ENCODE results near the gene LMTK2. TPM values are rescaled to one million over a fixed set of nuclear protein-coding genes. Genes with fewer than 3 reads are reported as not detected.

Gene LMTK2
- polyA plus RNA-seq, 2 donors = 7.0 to 9.2 TPM

DNA sequence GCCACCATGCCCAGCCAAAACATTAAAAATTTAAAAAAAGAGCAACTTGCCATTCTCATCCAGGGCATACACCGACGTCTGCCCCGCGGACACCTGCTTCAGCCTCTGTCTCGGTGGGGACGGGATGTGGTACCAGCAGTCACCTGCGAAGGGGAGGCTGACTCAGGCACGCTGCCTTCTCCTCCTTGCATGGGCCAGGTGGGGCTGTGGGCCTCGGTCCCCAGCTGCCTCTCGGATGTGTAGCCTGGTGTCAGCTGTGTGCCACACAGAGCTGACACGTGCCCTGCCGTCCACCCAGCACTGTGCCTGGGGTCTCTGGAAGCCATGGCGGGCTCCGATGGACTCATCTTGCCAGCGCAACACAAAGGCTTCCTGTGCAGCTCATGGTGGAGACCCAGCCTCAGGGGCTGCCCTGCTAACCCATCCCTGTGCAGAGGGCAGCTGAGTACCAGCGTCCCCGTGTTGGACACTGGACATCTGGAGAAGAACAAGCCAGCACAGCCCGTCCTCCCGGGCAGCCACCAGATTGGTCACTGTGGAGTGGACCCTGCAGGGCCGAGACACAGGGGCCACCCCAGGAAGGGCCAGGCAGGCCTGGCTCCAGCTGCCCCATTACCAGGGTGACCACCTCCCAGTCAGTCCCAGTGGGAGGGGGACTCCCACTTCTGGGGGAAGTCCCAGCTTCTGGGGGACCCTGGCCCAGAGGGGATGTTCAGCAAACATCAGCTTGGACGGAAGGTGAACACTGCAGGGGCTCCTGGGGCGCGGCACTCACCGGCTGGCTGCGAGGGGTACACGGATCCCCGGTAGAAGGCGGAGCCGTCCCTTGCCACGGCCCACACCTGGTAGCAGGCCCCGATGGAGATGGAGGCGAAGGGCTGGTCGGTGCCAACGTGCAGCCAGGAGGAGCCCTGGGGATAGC is 115.2 kb downstream of the LMTK2 start:
- no peaks in the 10 kb centered on the region for H3K4me1 ChIP-seq (ENCODE audit: control insufficient read depth in 2 of 2, insufficient read depth in 2 of 2, low read length in 1 of 2)
- H3K4me3 ChIP-seq (ENCODE audit: low read depth in 1 of 2, low read length in 2 of 2) = no peak overlapping the region
- H3K36me3 ChIP-seq (ENCODE audit: control insufficient read depth in 2 of 2, insufficient read depth in 2 of 2, low read length in 1 of 2) = peaks cover 5 to 40% of the 10 kb centered on the region in 2 donors
- no peak overlapping the region for H3K27ac ChIP-seq (ENCODE audit: low read depth in 2 of 2, low read length in 1 of 2)
- H3K9me3 ChIP-seq (ENCODE audit: control insufficient read depth in 2 of 2, insufficient read depth in 1 of 2, low read depth in 1 of 2, low read length in 1 of 2) = peaks cover 0 to 2% of the 10 kb centered on the region in 2 donors
- 97 to 98% methylated on average over 33 to 34 of the region's 34 CpGs for WGBS, 2 donors
- H3K27me3 ChIP-seq (ENCODE audit: control insufficient read depth in 1 of 2, insufficient read depth in 2 of 2, low read length in 2 of 2) = no peaks in the 10 kb centered on the region

DNA sequence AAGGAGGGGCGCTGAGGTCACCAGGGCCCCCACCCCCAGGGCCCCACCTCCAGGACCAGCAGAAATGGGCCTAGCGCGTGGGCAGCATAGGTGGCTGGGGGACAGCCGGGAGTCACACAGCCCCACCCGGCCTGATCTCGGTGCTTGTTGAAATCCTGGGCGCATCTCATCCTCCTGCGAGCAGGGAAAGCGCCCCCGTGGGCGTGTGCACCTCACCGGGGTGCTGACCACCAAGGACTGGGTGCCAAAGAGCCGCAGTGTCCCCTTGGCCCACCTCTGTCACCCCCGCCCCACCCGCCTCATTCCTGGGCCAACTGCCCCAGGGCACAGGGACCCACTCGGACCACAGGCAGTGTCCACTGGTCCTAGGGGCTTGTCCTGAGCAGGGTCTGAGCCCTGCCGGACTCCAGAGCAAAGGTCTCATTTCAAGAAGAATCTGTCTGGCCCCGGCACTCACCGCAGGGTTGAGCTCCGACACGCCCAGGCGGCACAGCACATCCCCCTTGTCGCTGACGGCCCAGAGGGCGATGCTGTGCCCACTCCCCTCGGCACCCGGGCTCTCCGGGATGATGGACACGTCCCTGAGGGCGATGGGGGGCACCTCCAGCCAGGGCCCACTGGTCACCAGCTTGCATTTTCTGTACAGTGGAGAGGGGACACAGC is 116.0 kb downstream of the LMTK2 start:
- H3K27ac ChIP-seq (ENCODE audit: low read depth in 2 of 2, low read length in 1 of 2) = no peak overlapping the region
- WGBS, 2 donors = 92 to 93% methylated on average over 30 of the region's 30 CpGs
- H3K4me3 ChIP-seq (ENCODE audit: low read depth in 1 of 2, low read length in 2 of 2) = no peak overlapping the region
- peaks cover 0 to 2% of the 10 kb centered on the region in 2 donors for H3K9me3 ChIP-seq (ENCODE audit: control insufficient read depth in 2 of 2, insufficient read depth in 1 of 2, low read depth in 1 of 2, low read length in 1 of 2)
- peaks cover 5 to 33% of the 10 kb centered on the region in 2 donors for H3K36me3 ChIP-seq (ENCODE audit: control insufficient read depth in 2 of 2, insufficient read depth in 2 of 2, low read length in 1 of 2)
- no peaks in the 10 kb centered on the region for H3K4me1 ChIP-seq (ENCODE audit: control insufficient read depth in 2 of 2, insufficient read depth in 2 of 2, low read length in 1 of 2)
- H3K27me3 ChIP-seq (ENCODE audit: control insufficient read depth in 1 of 2, insufficient read depth in 2 of 2, low read length in 2 of 2) = no peaks in the 10 kb centered on the region

DNA sequence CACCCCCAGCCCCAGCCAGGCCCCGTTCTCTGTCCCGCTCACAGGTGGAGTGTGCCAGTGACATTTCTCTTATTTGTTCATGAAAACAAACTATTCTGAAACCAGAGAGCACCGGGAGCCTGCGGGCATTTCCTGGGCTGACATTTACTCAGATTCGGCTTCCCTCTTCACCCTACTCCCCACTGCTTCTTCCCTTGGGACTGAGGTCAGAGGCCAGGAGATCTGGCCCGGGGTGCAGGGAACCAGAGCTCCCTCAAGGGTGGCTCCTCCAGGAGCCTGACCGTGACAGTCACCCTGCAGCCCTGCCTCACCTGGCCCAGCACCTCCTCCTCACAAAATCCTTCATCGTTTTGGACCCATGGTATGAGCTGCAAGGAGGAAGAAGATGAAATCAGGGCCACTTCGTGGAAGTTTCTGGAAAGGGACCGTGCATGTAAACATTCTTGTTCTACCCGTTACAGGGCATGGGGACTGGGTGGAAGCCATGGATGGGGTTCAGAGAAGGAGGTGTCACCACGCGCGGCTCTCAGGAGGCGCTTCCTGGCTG is 116.8 kb downstream of the LMTK2 start:
- no peaks in the 10 kb centered on the region for H3K27me3 ChIP-seq (ENCODE audit: control insufficient read depth in 1 of 2, insufficient read depth in 2 of 2, low read length in 2 of 2)
- H3K9me3 ChIP-seq (ENCODE audit: control insufficient read depth in 2 of 2, insufficient read depth in 1 of 2, low read depth in 1 of 2, low read length in 1 of 2) = peaks cover 0 to 2% of the 10 kb centered on the region in 2 donors
- H3K4me3 ChIP-seq (ENCODE audit: low read depth in 1 of 2, low read length in 2 of 2) = no peak overlapping the region
- 80 to 86% methylated on average over 15 of the region's 15 CpGs for WGBS, 2 donors
- peaks cover 8 to 38% of the 10 kb centered on the region in 2 donors for H3K36me3 ChIP-seq (ENCODE audit: control insufficient read depth in 2 of 2, insufficient read depth in 2 of 2, low read length in 1 of 2)
- H3K4me1 ChIP-seq (ENCODE audit: control insufficient read depth in 2 of 2, insufficient read depth in 2 of 2, low read length in 1 of 2) = no peaks in the 10 kb centered on the region
- H3K27ac ChIP-seq (ENCODE audit: low read depth in 2 of 2, low read length in 1 of 2) = no peak overlapping the region

DNA sequence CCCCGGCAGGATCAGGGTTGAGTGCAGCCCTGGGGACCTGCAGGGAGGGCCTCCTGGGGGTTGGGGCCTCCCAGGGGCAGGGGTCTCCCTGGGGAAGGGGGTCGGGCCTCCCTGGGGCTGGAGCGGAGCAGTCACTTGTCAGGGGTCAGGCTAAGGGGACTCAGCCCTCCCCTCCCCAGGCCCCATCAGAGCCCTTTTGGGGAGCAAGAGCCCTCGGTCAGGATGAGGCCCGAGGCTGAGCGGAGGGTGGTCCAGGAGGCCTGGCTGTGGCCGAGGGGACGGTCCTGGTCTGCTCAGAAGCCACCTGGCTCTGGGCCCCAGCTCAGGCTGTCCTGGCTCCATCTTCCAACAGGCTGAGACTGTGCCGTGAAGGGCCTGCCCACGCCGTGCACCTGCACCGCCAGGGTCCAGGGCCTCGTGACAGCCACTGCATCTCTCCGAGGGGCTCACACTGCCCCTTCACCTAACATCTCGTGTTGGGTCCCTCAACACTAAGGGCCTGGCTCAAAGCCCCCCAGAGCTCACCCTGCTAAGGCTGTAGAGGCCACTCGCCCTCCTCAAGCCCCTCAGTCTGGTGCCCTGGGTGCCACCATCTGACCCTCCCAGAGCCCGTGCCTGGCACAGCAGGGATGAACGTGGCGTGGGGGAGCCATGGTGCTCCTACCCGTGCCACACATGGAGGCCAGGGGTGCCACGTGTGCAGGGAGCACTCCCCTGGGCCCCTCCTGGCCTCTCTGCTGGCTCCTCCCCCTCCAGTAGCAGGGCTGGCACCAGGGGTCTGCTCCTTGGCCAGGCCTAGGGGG is 117.4 kb downstream of the LMTK2 start:
- Histone ChIP-seq H3K9me3 (ENCODE audit: control insufficient read depth in 2 of 2, insufficient read depth in 1 of 2, low read depth in 1 of 2, low read length in 1 of 2) (peaks cover 0 to 2% of the 10 kb centered on the region in 2 donors), H3K36me3 (ENCODE audit: control insufficient read depth in 2 of 2, insufficient read depth in 2 of 2, low read length in 1 of 2) (peaks cover 8 to 44% of the 10 kb centered on the region in 2 donors), H3K27me3 (ENCODE audit: control insufficient read depth in 1 of 2, insufficient read depth in 2 of 2, low read length in 2 of 2) (no peaks in the 10 kb centered on the region), H3K4me1 (ENCODE audit: control insufficient read depth in 2 of 2, insufficient read depth in 2 of 2, low read length in 1 of 2) (no peaks in the 10 kb centered on the region), H3K4me3 (ENCODE audit: low read depth in 1 of 2, low read length in 2 of 2) (no peak overlapping the region), H3K27ac (ENCODE audit: low read depth in 2 of 2, low read length in 1 of 2) (no peak overlapping the region)
- 88 to 89% methylated on average over 20 to 21 of the region's 21 CpGs for WGBS, 2 donors

DNA sequence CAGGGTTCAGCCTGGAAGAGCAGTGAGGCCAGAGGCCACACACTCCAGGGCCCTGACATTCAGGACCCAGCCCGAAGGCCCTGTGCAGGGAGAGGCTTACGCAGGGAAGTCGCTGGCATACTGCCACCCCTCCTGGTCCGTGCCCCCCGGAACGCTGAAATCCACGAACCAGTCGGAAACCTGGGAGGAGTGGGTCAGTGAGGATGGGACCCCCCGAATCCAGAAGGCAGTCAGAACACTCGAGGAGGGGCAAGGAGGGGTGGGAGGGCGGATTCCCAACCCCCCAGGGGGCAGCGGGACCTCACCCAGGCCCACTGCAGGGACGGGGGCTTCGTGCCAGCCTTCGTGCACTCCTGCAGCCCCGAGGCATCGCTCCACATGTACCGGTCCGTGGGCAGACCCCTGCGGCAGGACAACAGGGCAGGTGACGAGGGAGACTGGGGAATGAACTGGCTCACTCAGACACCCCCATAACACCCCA is 118.1 kb downstream of the LMTK2 start:
- no peaks in the 10 kb centered on the region for H3K4me1 ChIP-seq (ENCODE audit: control insufficient read depth in 2 of 2, insufficient read depth in 2 of 2, low read length in 1 of 2)
- H3K4me3 ChIP-seq (ENCODE audit: low read depth in 1 of 2, low read length in 2 of 2) = no peak overlapping the region
- H3K27me3 ChIP-seq (ENCODE audit: control insufficient read depth in 1 of 2, insufficient read depth in 2 of 2, low read length in 2 of 2) = no peaks in the 10 kb centered on the region
- H3K36me3 ChIP-seq (ENCODE audit: control insufficient read depth in 2 of 2, insufficient read depth in 2 of 2, low read length in 1 of 2) = peaks cover 8 to 49% of the 10 kb centered on the region in 2 donors
- no peak overlapping the region for H3K27ac ChIP-seq (ENCODE audit: low read depth in 2 of 2, low read length in 1 of 2)
- WGBS, 2 donors = 92 to 97% methylated on average over 20 to 21 of the region's 21 CpGs
- H3K9me3 ChIP-seq (ENCODE audit: control insufficient read depth in 2 of 2, insufficient read depth in 1 of 2, low read depth in 1 of 2, low read length in 1 of 2) = peaks cover 0 to 2% of the 10 kb centered on the region in 2 donors

DNA sequence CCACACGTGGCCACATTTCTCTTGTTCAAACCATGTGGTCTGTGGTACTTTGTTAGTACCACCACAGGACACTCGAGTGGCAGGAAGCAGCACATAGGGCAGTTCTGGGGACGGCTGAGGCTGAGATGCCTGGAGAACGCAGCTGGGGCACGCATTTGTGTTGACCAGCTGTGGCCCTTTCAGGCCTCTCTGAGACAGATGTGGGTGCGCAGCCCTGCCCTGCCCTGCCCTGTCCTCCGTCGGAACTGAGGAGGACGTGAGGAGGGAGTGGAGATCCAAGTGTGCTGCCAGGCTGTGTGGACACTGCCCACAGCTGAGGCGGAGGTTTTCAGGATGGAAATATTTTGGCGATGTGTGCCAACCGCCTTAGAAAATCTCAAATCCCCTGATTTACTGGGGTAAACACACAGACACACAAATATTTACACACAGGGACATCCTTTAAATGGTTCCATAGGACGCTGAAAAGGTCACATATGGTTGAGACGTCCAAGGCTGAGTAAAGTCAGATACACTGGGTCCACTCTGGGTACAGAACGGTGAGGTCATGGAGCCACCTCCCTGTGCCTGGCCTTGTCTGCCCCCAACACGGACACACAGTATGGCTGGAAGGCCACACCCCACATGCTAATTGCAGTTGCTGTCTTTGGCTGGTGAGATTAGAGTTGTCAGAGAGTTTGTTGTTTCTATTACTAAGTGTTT is 119.4 kb downstream of the LMTK2 start:
- 81 to 84% methylated on average over 16 of the region's 16 CpGs for WGBS, 2 donors
- Histone ChIP-seq H3K27ac (ENCODE audit: low read depth in 2 of 2, low read length in 1 of 2) (no peak overlapping the region), H3K9me3 (ENCODE audit: control insufficient read depth in 2 of 2, insufficient read depth in 1 of 2, low read depth in 1 of 2, low read length in 1 of 2) (peaks cover 0 to 2% of the 10 kb centered on the region in 2 donors), H3K36me3 (ENCODE audit: control insufficient read depth in 2 of 2, insufficient read depth in 2 of 2, low read length in 1 of 2) (peaks cover 8 to 56% of the 10 kb centered on the region in 2 donors), H3K4me1 (ENCODE audit: control insufficient read depth in 2 of 2, insufficient read depth in 2 of 2, low read length in 1 of 2) (no peaks in the 10 kb centered on the region), H3K4me3 (ENCODE audit: low read depth in 1 of 2, low read length in 2 of 2) (no peak overlapping the region), H3K27me3 (ENCODE audit: control insufficient read depth in 1 of 2, insufficient read depth in 2 of 2, low read length in 2 of 2) (no peaks in the 10 kb centered on the region)

DNA sequence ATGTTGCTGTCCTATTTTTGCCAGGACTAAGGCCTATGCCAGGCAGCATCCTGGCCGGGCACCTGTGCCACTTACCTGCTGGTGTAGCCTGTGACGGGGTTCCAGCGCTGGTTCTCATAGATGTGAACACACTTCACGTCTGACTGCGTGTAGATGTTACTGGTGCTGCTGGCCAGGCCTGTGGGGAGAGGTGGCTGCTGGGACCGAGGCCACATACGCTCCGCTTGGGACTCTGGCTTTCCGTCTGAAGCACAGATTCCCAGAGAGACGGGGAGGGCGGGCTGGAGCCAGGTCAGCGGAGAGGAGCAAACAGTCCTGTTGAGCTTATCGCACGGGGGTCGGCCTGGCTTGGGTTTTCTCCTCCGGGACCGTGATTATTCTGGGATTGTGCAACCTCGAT is 121.3 kb downstream of the LMTK2 start:
- Histone ChIP-seq H3K9me3 (ENCODE audit: control insufficient read depth in 2 of 2, insufficient read depth in 1 of 2, low read depth in 1 of 2, low read length in 1 of 2) (no peaks in the 10 kb centered on the region), H3K27ac (ENCODE audit: low read depth in 2 of 2, low read length in 1 of 2) (no peak overlapping the region), H3K4me1 (ENCODE audit: control insufficient read depth in 2 of 2, insufficient read depth in 2 of 2, low read length in 1 of 2) (no peaks in the 10 kb centered on the region), H3K36me3 (ENCODE audit: control insufficient read depth in 2 of 2, insufficient read depth in 2 of 2, low read length in 1 of 2) (peaks cover 8 to 50% of the 10 kb centered on the region in 2 donors), H3K27me3 (ENCODE audit: control insufficient read depth in 1 of 2, insufficient read depth in 2 of 2, low read length in 2 of 2) (no peaks in the 10 kb centered on the region), H3K4me3 (ENCODE audit: low read depth in 1 of 2, low read length in 2 of 2) (no peak overlapping the region)
- WGBS, 2 donors = 80 to 95% methylated on average over 18 of the region's 18 CpGs

DNA sequence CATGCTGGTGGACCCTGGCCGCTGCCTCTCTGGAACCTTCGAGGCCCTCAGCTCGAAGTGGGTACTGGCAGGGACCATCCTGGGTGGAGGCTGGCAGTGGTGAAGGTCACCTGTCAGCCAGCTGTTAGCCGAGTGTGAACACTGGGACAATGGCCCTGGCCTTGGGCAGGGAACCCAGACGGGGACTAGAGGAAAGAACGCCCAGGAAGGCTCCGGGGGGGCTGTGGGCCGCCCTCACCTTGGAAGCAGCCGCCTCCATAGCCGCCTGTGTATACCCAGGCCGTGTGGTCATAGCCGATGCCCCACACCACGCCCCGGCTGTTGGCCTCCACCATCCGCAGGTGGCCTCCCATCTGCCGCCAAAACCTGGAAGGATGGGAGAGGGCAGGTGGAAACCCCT is 122.1 kb downstream of the LMTK2 start:
- Histone ChIP-seq H3K36me3 (ENCODE audit: control insufficient read depth in 2 of 2, insufficient read depth in 2 of 2, low read length in 1 of 2) (peaks cover 8 to 58% of the 10 kb centered on the region in 2 donors), H3K4me3 (ENCODE audit: low read depth in 1 of 2, low read length in 2 of 2) (no peak overlapping the region), H3K9me3 (ENCODE audit: control insufficient read depth in 2 of 2, insufficient read depth in 1 of 2, low read depth in 1 of 2, low read length in 1 of 2) (no peaks in the 10 kb centered on the region), H3K27me3 (ENCODE audit: control insufficient read depth in 1 of 2, insufficient read depth in 2 of 2, low read length in 2 of 2) (no peaks in the 10 kb centered on the region), H3K27ac (ENCODE audit: low read depth in 2 of 2, low read length in 1 of 2) (no peak overlapping the region), H3K4me1 (ENCODE audit: control insufficient read depth in 2 of 2, insufficient read depth in 2 of 2, low read length in 1 of 2) (no peaks in the 10 kb centered on the region)
- WGBS, 2 donors = 89 to 92% methylated on average over 10 to 16 of the region's 16 CpGs

Measured in esophagus (tissue), 2 donors.